Right atrium auricular region (tissue), 2 donors: ENCODE data around the gene NRCAM. TPM values are rescaled to one million over a fixed set of nuclear protein-coding genes. Genes with fewer than 3 reads are reported as not detected.

Experiments
- DNase-seq: peaks from one replicate; pipeline ENCODE4 v3.0.0-alpha.2; 2019; ENCODE audit warnings: low spot score
- H3K27ac ChIP-seq, 2 donors: fragments of 200-600 bp; sonication (generic); 1 replicate in 1 of 2; 2 replicates in 1 of 2; pipeline ENCODE4 v1.5.1; 2016 to 2019
- H3K27me3 ChIP-seq, 2 donors: fragments of 200-600 bp; sonication (generic); one replicate each; pipeline versions ENCODE4 v1.5.1 to v1.6.0; 2017 to 2019
- H3K36me3 ChIP-seq: fragments of 200-600 bp; sonication (generic); one replicate; pipeline ENCODE4 v1.5.1; 2016
- H3K4me1 ChIP-seq, 2 donors: fragments of 200-600 bp; sonication (generic); one replicate each; pipeline versions ENCODE4 v1.5.1 to v1.6.0; 2017 to 2019
- H3K4me3 ChIP-seq, 2 donors: fragments of 200-600 bp; sonication (generic); 1 replicate in 1 of 2; 2 replicates in 1 of 2; pipeline ENCODE4 v1.5.1; 2017 to 2019; ENCODE audit warnings: mild to moderate bottlenecking in 1 of 2, moderate library complexity in 1 of 2
- H3K9me3 ChIP-seq, 2 donors: fragments of 200-600 bp; sonication (generic); one replicate each; pipeline ENCODE4 v1.5.1; 2019
- CTCF ChIP-seq, 2 donors: fragments of 200-600 bp; sonication (generic); IDR thresholded peaks; one replicate each; pipeline ENCODE4 v1.5.1; 2019; ENCODE audit warnings: antibody characterized with exemption in 2 of 2
- total RNA-seq, 2 donors: library from RNA; depleted of rRNA; stranded (reverse); fragments of >200 nt; gene quantifications; one replicate each; pipeline ENCODE4 v1.1.0, GENCODE V29; 2016

NRCAM gene
- total RNA-seq, 2 donors from 2014 or later = 0.63 to 0.93 TPM

- DNase-seq = no peak
- H3K36me3 ChIP-seq = no peaks in the 10 kb centered on the region
- H3K4me1 ChIP-seq = no peaks in the 10 kb centered on the region
- H3K9me3 ChIP-seq = no peaks in the 10 kb centered on the region
- H3K27ac ChIP-seq = no peak overlapping the region
- no peak overlapping the region for H3K4me3 ChIP-seq
- H3K27me3 ChIP-seq = no peaks in the 10 kb centered on the region
- TF ChIP-seq CTCF (IDR thresholded peaks at IDR 0.05) = no peak
Measured at GRCh38 chr7:108415821-108416536, 40.3 kb downstream of the NRCAM start.

GRCh38 chr7:108415084-108415483, 41.2 kb downstream of the NRCAM start:
- no peaks in the 10 kb centered on the region for H3K9me3 ChIP-seq
- no peaks in the 10 kb centered on the region for H3K4me1 ChIP-seq
- TF ChIP-seq CTCF (IDR thresholded peaks at IDR 0.05) = no peak
- H3K36me3 ChIP-seq = no peaks in the 10 kb centered on the region
- H3K27ac ChIP-seq = no peak overlapping the region
- DNase-seq = no peak
- H3K4me3 ChIP-seq = no peak overlapping the region
- no peaks in the 10 kb centered on the region for H3K27me3 ChIP-seq

- Histone ChIP-seq H3K9me3 (no peaks in the 10 kb centered on the region), H3K36me3 (no peaks in the 10 kb centered on the region), H3K27me3 (no peaks in the 10 kb centered on the region), H3K27ac (no peak overlapping the region), H3K4me1 (no peaks in the 10 kb centered on the region), H3K4me3 (no peak overlapping the region)
- no peak for TF ChIP-seq CTCF (IDR thresholded peaks at IDR 0.05)
- DNase-seq = no peak
Measured at GRCh38 chr7:108413782-108414492, 42.3 kb downstream of the NRCAM start.

GRCh38 chr7:108413337-108413736, 42.9 kb downstream of the NRCAM start:
- no peak for DNase-seq

GRCh38 chr7:108409146-108409545, 47.1 kb downstream of the NRCAM start:
- no peak for DNase-seq
- no peaks in the 10 kb centered on the region for H3K4me1 ChIP-seq
- no peaks in the 10 kb centered on the region for H3K36me3 ChIP-seq
- H3K27ac ChIP-seq = no peak overlapping the region
- H3K27me3 ChIP-seq = no peaks in the 10 kb centered on the region
- TF ChIP-seq CTCF (IDR thresholded peaks at IDR 0.05) = no peak
- H3K4me3 ChIP-seq = no peak overlapping the region
- H3K9me3 ChIP-seq = no peaks in the 10 kb centered on the region

More at GRCh38 chr7:108413337-108413736, 42.9 kb downstream of the NRCAM start:
- H3K27me3 ChIP-seq = no peaks in the 10 kb centered on the region
- H3K4me1 ChIP-seq = no peaks in the 10 kb centered on the region
- no peak for TF ChIP-seq CTCF (IDR thresholded peaks at IDR 0.05)
- no peaks in the 10 kb centered on the region for H3K36me3 ChIP-seq
- H3K9me3 ChIP-seq = no peaks in the 10 kb centered on the region
- no peak overlapping the region for H3K4me3 ChIP-seq
- no peak overlapping the region for H3K27ac ChIP-seq
